Measurements from ENCODE around the gene IDH1. TPM values are rescaled to one million over a fixed set of nuclear protein-coding genes. Genes with fewer than 3 reads are reported as not detected.

Gene IDH1
- total RNA-seq, 4 donors from 2014 or later, result 115 to 299 (median 184) TPM

- H3K9me3 ChIP-seq, result no peaks in the 10 kb centered on the region
- peaks cover 0 to 26% (median 4%) of the 10 kb centered on the region in 4 donors for H3K4me1 ChIP-seq
- H3K27me3 ChIP-seq, result no peaks in the 10 kb centered on the region
- DNase-seq, result no peak
- TF ChIP-seq POLR2A (IDR thresholded peaks at IDR 0.05), result no peak
- TF ChIP-seq CTCF (IDR thresholded peaks at IDR 0.05), result no peak
- H3K27ac ChIP-seq, result peak overlapping the region; percentile 65 to 88 (median 82)
- peak overlapping the region; percentile 75 to 95 (median 82) for H3K4me3 ChIP-seq
- H3K36me3 ChIP-seq, result peaks cover 0 to 23% (median 0%) of the 10 kb centered on the region in 3 donors
Observed at GRCh38 chr2:208255557-208256106, 761 bp upstream of the IDH1 start.

DNA sequence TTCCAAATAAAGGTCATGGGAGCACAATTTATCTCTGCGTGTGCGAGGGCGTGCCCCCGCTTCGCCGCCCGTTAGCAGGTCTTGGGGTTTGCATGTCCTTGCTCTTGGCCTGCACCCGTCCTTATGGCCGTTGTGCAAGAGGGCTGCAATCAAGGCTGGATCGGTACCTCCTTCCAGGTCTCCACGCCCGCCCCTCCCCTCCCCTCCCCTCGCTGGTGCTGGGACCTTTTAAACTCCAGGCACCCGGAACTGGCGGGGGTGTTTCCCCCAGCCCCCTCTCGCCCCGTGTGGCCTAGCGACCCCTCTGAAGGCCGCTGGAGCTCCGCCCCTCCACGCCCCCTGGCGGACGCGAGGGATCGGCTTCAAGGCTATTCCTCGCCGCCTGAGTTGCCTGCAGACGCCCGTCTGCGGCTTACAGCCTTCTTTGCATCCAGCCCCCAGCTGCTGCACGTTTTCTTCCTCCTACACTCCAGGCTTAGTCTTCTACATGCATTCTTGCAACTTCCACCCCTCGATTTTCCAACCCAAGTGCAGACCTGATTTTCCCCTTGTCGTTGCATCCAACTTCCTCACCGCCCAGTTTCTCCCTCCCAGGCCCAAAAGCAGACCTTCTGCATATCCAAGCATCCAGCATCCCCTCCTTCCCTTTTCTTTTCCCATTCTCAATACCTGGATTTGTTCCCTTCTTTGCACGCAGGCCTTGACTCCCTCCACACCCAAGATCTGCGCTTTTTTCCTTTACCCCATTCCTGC lies 577 bp downstream of the IDH1 start:
- no peaks in the 10 kb centered on the region for H3K9me3 ChIP-seq
- peaks cover 0 to 26% (median 4%) of the 10 kb centered on the region in 4 donors for H3K4me1 ChIP-seq
- H3K36me3 ChIP-seq, result peaks cover 0 to 35% (median 0%) of the 10 kb centered on the region in 3 donors
- no peaks in the 10 kb centered on the region for H3K27me3 ChIP-seq
- H3K27ac ChIP-seq, result peak overlapping the region; percentile 65 to 88 (median 82)
- TF ChIP-seq POLR2A (IDR thresholded peaks at IDR 0.05) (no peak), CTCF (IDR thresholded peaks at IDR 0.05) (peak; percentile 41 to 87 (median 73))
- H3K4me3 ChIP-seq, result peak overlapping the region; percentile 75 to 95 (median 82)
- peak; percentile 87 to 93 (median 87) for DNase-seq

- no peaks in the 10 kb centered on the region for H3K27me3 ChIP-seq
- TF ChIP-seq CTCF (IDR thresholded peaks at IDR 0.05) (no peak), POLR2A (IDR thresholded peaks at IDR 0.05) (no peak)
- peak overlapping the region; percentile 65 to 88 (median 82) for H3K27ac ChIP-seq
- H3K4me1 ChIP-seq, result peaks cover 0 to 26% (median 4%) of the 10 kb centered on the region in 4 donors
- H3K9me3 ChIP-seq, result no peaks in the 10 kb centered on the region
- H3K36me3 ChIP-seq, result peaks cover 0 to 40% (median 0%) of the 10 kb centered on the region in 3 donors
- H3K4me3 ChIP-seq, result peak overlapping the region; percentile 75 to 95 (median 82)
- DNase-seq, result no peak
Observed at GRCh38 chr2:208253600-208254117, 1.2 kb downstream of the IDH1 start.

GRCh38 chr2:208252716-208253492 lies 2.0 kb downstream of the IDH1 start:
- Histone ChIP-seq H3K4me3 (peak overlapping the region in 2 of 4 donors; percentile 75 to 95), H3K4me1 (peaks cover 0 to 26% (median 4%) of the 10 kb centered on the region in 4 donors), H3K27me3 (no peaks in the 10 kb centered on the region), H3K27ac (peak overlapping the region in 1 of 4 donors; percentile 87), H3K9me3 (no peaks in the 10 kb centered on the region), H3K36me3 (peaks cover 0 to 47% (median 0%) of the 10 kb centered on the region in 3 donors)
- no peak for TF ChIP-seq CTCF (IDR thresholded peaks at IDR 0.05)
- TF ChIP-seq POLR2A (IDR thresholded peaks at IDR 0.05), result no peak
- no peak for DNase-seq

DNA sequence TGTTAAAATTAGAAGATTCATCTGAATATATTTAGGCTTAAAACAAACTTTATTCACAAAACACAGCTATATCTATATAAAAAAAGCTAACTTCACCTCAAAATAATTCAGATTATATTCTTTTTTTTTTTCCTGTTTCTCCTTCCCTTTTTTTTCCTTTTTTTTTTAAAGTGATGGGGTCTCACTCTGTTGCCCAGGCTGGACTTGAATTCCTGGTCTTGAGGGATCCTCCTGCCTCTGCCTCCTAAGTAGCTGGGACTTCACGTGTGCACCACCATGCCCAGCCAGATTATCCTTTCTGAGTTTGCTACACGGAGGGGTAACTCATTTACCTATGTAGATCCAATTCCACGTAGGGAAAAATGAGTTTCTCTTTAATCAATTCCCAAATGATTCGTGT lies 3.8 kb downstream of the IDH1 start:
- Histone ChIP-seq H3K9me3 (no peaks in the 10 kb centered on the region), H3K27ac (no peak overlapping the region), H3K36me3 (peaks cover 0 to 65% (median 0%) of the 10 kb centered on the region in 3 donors), H3K4me3 (no peak overlapping the region), H3K27me3 (no peaks in the 10 kb centered on the region), H3K4me1 (peaks cover 0 to 26% (median 4%) of the 10 kb centered on the region in 4 donors)
- no peak for TF ChIP-seq CTCF (IDR thresholded peaks at IDR 0.05)
- no peak for TF ChIP-seq POLR2A (IDR thresholded peaks at IDR 0.05)
- DNase-seq, result no peak

Measured in Peyer's patch (tissue), 4 donors.